Measurements from ENCODE around the gene BICD2.

The BICD2 gene

DNA sequence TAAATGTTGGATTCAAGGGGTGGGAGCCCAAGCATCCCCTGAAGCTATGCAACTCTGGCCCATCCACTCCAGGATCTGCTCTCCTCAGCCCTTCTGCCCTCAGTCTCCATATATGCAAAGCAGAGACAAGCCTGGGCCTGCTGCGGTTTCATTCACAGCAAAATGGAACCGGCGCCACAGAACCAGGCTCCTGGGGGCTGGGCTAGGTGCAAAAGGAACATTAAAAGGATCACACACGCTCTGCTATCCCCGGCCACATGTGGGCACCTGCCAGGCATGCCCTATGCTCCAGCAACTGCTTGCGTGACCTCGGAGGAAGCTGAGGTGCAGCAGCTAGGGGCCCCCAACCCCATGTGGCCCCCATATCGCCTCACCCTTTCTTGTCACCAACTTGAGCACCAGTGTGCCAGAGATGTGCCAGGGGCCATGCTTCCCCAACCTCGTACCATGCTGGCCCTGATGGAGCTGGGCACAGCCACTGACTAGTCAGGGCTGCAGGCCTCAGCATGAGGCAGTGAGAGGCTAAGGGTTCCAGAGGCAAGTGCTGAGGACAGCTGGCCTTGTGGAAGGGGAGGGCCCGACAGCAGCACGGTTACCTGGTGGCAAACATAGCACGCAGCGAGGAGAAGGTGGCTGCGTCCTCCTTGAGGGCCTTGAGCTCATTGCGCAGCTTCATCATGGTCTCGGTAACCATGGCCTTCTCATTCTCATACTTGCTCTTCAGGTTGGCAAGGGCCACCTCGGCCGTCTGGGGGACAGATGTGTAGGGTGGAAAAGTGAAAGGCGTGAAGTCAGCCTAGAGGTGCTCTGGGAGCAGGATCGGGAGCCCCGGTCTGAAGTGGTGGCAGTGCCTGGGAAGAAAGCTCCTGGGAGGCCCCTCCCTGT is 47.2 kb downstream of the BICD2 start:
- no peaks in the 10 kb centered on the region for H3K4me1 Mint-ChIP-seq
- H3K4me3 Mint-ChIP-seq = no peak overlapping the region
- peak overlapping the region; percentile 64 for H3K27ac Mint-ChIP-seq
- H3K9me3 Mint-ChIP-seq = no peaks in the 10 kb centered on the region
- DNase-seq = no peak
- no peaks in the 10 kb centered on the region for H3K27me3 Mint-ChIP-seq (ENCODE audit: low read depth, poor library complexity)
- TF ChIP-seq CTCF (IDR thresholded peaks at IDR 0.05) = no peak
- H3K36me3 Mint-ChIP-seq (ENCODE audit: low read depth) = peaks cover 29% of the 10 kb centered on the region

DNA sequence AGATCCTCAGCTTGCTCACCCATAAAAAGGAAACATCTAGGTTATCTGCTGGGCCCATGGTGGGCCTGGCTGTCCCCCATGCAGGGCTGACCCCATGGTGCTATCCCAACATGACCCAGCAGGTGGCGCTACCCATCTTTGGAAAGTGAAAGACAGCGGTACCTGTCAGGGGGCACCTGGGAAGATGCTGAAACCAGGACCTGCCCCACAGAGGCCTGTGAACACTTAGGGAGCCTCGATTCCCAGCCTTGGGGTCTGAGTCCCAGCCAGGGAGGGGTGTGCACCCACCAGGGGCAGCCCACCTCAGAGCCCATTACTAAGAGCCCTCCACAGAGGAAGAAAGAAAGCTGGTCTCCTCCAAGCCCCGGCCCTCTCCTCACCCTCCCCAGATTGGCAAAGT is 48.1 kb downstream of the BICD2 start:
- no peaks in the 10 kb centered on the region for H3K9me3 Mint-ChIP-seq
- peak; percentile 94 for TF ChIP-seq CTCF (IDR thresholded peaks at IDR 0.05)
- no peaks in the 10 kb centered on the region for H3K4me1 Mint-ChIP-seq
- H3K27me3 Mint-ChIP-seq (ENCODE audit: low read depth, poor library complexity) = no peaks in the 10 kb centered on the region
- H3K4me3 Mint-ChIP-seq = no peak overlapping the region
- peaks cover 34% of the 10 kb centered on the region for H3K36me3 Mint-ChIP-seq (ENCODE audit: low read depth)
- peak; percentile 94 for DNase-seq
- H3K27ac Mint-ChIP-seq = no peak overlapping the region

DNA sequence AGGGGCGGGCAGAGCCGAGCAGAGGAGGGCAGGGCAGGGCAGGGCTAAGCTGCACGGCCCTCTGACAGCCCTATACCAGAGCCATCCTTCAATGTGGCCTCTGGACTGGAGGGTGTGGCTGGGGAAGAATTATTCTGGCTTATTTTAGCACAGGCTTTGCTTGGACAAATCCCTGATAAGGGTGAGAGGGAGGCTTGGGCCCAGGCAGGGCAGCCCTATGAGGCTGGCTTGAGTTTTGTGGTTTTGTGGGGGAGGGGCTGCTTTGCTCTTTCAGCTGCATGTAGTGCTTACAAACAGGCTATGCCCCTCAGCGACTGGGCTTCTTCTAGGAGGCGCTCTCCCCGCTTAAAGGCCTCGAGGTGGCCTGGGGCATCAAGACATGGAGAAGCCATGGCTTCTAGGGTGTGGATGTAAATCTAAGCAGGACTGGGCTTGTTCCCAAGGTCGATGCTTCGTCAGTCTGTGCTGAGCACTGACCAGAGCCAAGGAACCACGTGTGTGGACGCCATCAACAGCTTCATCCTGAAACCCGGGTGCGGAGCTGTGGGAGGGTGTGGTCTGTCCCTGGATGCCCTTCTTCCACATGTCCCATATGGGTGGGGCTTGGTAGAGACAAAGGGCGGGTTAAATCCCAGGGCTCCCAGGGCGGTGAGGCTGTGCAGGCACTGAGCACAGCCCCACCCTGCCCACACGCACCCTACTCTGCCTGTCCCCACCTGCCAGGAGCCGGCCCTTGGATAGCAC is 49.0 kb downstream of the BICD2 start:
- Mint-ChIP-seq H3K9me3 (no peaks in the 10 kb centered on the region), H3K27me3 (ENCODE audit: low read depth, poor library complexity) (no peaks in the 10 kb centered on the region), H3K4me1 (no peaks in the 10 kb centered on the region), H3K4me3 (no peak overlapping the region), H3K36me3 (ENCODE audit: low read depth) (peaks cover 35% of the 10 kb centered on the region), H3K27ac (no peak overlapping the region)
- no peak for DNase-seq
- no peak for TF ChIP-seq CTCF (IDR thresholded peaks at IDR 0.05)

- TF ChIP-seq CTCF (IDR thresholded peaks at IDR 0.05) = no peak
- Mint-ChIP-seq H3K4me3 (no peak overlapping the region), H3K36me3 (ENCODE audit: low read depth) (peaks cover 29% of the 10 kb centered on the region), H3K27me3 (ENCODE audit: low read depth, poor library complexity) (no peaks in the 10 kb centered on the region), H3K4me1 (no peaks in the 10 kb centered on the region), H3K27ac (no peak overlapping the region), H3K9me3 (no peaks in the 10 kb centered on the region)
- DNase-seq = no peak
Measured at GRCh38 chr9:92714787-92715487, 49.7 kb downstream of the BICD2 start.

GRCh38 chr9:92714016-92714415 is 50.6 kb downstream of the BICD2 start:
- no peak for DNase-seq
- Mint-ChIP-seq H3K9me3 (no peaks in the 10 kb centered on the region), H3K27ac (no peak overlapping the region), H3K4me1 (no peaks in the 10 kb centered on the region), H3K36me3 (ENCODE audit: low read depth) (peaks cover 21% of the 10 kb centered on the region), H3K27me3 (ENCODE audit: low read depth, poor library complexity) (no peaks in the 10 kb centered on the region), H3K4me3 (no peak overlapping the region)
- TF ChIP-seq CTCF (IDR thresholded peaks at IDR 0.05) = no peak

All from nephron progenitor cell (in vitro differentiated cells).